Measurements from ENCODE around the gene IGDCC3.
A peak's percentile ranks its signal among the peaks of the same experiment; 100 is the strongest.

The IGDCC3 gene

DNA sequence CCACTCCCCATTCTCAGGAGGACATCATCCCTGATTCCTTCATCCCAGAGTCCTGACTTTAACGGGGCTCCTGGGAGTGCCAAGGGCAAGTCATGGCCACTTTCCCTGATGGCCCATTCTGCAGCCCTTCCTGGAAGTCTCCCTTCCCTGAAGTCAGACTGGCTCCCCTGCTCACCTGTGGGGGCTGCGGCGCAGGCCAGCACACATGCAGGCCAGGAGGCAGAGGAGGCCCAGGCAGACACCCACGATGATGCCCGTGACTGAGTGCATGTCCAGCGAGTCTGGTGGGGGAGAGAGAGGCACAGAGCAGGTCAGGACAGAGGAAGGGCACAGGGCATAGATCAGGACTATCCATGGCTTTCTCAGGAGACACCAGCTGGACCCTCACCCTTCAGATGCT lies 8.6 kb upstream of the IGDCC3 start:
- no peak for DNase-seq (ENCODE audit: low read depth in 1 of 2, low spot score in 1 of 2)
- TF ChIP-seq SPI1 (IDR thresholded peaks at IDR 0.05; ENCODE audit: borderline replicate concordance, low read depth) (no peak), POLR2AphosphoS5 (IDR thresholded peaks at IDR 0.05; ENCODE audit: low read depth) (no peak), GABPA (IDR thresholded peaks at IDR 0.05; ENCODE audit: low read depth) (no peak)
- TF ChIP-seq, protein P1, sequence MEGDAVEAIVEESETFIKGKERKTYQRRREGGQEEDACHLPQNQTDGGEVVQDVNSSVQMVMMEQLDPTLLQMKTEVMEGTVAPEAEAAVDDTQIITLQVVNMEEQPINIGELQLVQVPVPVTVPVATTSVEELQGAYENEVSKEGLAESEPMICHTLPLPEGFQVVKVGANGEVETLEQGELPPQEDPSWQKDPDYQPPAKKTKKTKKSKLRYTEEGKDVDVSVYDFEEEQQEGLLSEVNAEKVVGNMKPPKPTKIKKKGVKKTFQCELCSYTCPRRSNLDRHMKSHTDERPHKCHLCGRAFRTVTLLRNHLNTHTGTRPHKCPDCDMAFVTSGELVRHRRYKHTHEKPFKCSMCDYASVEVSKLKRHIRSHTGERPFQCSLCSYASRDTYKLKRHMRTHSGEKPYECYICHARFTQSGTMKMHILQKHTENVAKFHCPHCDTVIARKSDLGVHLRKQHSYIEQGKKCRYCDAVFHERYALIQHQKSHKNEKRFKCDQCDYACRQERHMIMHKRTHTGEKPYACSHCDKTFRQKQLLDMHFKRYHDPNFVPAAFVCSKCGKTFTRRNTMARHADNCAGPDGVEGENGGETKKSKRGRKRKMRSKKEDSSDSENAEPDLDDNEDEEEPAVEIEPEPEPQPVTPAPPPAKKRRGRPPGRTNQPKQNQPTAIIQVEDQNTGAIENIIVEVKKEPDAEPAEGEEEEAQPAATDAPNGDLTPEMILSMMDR (IDR thresholded peaks at IDR 0.05; ENCODE audit: insufficient read depth, low read length) = no peak
- TF ChIP-seq, protein P2, sequence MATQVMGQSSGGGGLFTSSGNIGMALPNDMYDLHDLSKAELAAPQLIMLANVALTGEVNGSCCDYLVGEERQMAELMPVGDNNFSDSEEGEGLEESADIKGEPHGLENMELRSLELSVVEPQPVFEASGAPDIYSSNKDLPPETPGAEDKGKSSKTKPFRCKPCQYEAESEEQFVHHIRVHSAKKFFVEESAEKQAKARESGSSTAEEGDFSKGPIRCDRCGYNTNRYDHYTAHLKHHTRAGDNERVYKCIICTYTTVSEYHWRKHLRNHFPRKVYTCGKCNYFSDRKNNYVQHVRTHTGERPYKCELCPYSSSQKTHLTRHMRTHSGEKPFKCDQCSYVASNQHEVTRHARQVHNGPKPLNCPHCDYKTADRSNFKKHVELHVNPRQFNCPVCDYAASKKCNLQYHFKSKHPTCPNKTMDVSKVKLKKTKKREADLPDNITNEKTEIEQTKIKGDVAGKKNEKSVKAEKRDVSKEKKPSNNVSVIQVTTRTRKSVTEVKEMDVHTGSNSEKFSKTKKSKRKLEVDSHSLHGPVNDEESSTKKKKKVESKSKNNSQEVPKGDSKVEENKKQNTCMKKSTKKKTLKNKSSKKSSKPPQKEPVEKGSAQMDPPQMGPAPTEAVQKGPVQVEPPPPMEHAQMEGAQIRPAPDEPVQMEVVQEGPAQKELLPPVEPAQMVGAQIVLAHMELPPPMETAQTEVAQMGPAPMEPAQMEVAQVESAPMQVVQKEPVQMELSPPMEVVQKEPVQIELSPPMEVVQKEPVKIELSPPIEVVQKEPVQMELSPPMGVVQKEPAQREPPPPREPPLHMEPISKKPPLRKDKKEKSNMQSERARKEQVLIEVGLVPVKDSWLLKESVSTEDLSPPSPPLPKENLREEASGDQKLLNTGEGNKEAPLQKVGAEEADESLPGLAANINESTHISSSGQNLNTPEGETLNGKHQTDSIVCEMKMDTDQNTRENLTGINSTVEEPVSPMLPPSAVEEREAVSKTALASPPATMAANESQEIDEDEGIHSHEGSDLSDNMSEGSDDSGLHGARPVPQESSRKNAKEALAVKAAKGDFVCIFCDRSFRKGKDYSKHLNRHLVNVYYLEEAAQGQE (IDR thresholded peaks at IDR 0.05; ENCODE audit: insufficient replicate concordance, low read depth) = no peak
- no peak overlapping the region for H3K4me3 ChIP-seq (replicated peaks; ENCODE audit: insufficient read depth, low read length)
- peaks cover 33% of the 10 kb centered on the region for H3K27me3 ChIP-seq (ENCODE audit: insufficient read depth, poor library complexity, severe bottlenecking)
- no peak overlapping the region for H3K27ac ChIP-seq (replicated peaks)

DNA sequence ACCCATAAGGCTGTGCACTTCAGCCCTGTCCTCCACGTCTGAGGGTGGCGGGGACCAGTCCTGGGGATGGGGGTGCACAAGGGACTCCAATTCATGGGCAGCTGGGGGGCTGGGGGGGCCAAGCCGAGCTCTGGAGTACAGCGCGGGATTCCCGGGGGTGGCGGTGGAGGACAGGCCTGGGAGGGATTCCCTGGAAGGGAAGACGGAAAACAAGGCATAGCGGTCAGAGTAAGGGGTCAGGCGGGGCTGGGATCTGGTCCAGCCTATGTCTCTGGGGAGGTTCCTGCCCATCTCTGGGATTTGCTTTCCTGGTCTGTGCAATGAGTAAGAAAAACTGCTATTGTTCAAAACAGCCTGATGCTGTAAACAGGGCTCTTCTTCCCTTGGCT lies 8.1 kb upstream of the IGDCC3 start:
- Histone ChIP-seq H3K4me3 (replicated peaks; ENCODE audit: insufficient read depth, low read length) (no peak overlapping the region), H3K27me3 (ENCODE audit: insufficient read depth, poor library complexity, severe bottlenecking) (peaks cover 34% of the 10 kb centered on the region), H3K27ac (replicated peaks) (no peak overlapping the region)
- DNase-seq (ENCODE audit: low read depth in 1 of 2, low spot score in 1 of 2) = no peak
- TF ChIP-seq GABPA (IDR thresholded peaks at IDR 0.05; ENCODE audit: low read depth) (no peak), SPI1 (IDR thresholded peaks at IDR 0.05; ENCODE audit: borderline replicate concordance, low read depth) (no peak), POLR2AphosphoS5 (IDR thresholded peaks at IDR 0.05; ENCODE audit: low read depth) (no peak)
- TF ChIP-seq, protein P1 (IDR thresholded peaks at IDR 0.05; ENCODE audit: insufficient read depth, low read length) = no peak
- TF ChIP-seq, protein P2 (IDR thresholded peaks at IDR 0.05; ENCODE audit: insufficient replicate concordance, low read depth) = no peak

DNA sequence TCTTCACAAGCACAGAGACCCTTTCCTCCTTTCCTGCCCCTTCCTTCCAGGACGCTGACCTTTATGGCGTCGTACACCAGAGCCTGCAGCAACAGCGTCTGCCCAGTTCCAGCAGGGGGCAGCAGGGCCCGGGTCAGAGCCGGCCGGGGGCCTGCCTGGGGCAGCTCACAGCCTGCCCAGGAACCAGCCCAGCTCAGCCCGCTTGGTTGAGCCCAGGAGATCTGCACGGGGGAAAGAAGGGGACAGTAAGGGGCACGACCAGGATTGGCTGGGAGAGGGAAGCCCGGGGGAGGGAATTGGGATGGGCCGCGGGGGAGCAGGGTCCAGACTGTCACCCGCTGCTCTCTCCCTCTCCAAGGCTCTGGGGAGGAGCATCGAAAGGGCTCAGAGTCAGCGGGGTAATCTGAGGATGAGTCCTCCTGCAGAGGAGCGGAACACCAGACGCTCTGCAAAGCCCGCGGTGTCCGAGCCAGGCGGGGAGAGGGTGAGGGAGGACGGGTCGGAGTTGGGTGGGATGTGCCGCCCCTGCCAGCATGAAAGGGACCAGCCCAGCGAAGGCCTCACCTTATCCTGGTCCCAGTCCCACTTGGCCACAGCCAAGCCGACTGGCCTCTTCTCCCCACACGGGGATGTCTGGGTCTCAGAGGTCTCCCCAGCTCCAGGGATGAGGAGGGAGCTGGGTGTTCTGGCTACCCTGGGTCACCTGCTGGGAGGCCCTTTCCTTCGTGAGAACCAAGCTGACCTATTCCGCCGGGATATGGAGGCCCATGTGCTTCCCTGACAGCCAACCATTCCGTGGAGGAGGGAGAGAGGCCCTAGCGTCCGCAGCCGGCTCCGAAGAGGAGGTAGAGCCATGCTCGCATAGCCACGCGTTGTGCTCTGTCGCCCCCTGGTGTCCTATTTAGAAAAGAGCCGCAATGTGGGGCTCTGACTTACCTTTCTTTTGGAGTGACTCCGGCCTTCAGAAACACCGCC lies 7.4 kb upstream of the IGDCC3 start:
- no peak for TF ChIP-seq POLR2AphosphoS5 (IDR thresholded peaks at IDR 0.05; ENCODE audit: low read depth)
- TF ChIP-seq, protein P1 (IDR thresholded peaks at IDR 0.05; ENCODE audit: insufficient read depth, low read length) = peak; percentile 79
- Histone ChIP-seq H3K27me3 (ENCODE audit: insufficient read depth, poor library complexity, severe bottlenecking) (peaks cover 35% of the 10 kb centered on the region), H3K4me3 (replicated peaks; ENCODE audit: insufficient read depth, low read length) (peak overlapping the region; percentile 43), H3K27ac (replicated peaks) (no peak overlapping the region)
- DNase-seq (ENCODE audit: low read depth in 1 of 2, low spot score in 1 of 2) = peak; percentile 52 to 83
